K562 (cell line): ENCODE results near the gene PTCH2. TPM values are rescaled to one million over a fixed set of nuclear protein-coding genes. Genes with fewer than 3 reads are reported as not detected.

ENCODE experiments used
- HEY1 ChIP-seq: fragments of 250-450 bp; sonication (Bioruptor Pico); IDR thresholded peaks from 2 replicates; pipeline ENCODE4 v1.5.0; 2020; ENCODE audit warnings: mild to moderate bottlenecking, moderate library complexity, borderline replicate concordance
- NELFE ChIP-seq: IDR thresholded peaks from 2 replicates; pipeline ENCODE4 v1.6.1; 2011; ENCODE audit warnings: mild to moderate bottlenecking; ENCODE audit not compliant: insufficient read depth, insufficient read length
- POLR2G ChIP-seq: fragments of 200-400 bp; formaldehyde crosslinking; IDR thresholded peaks from 2 replicates; pipeline ENCODE4 v1.6.1; 2017; ENCODE audit warnings: low read depth, mild to moderate bottlenecking, antibody characterized with exemption, low read length, moderate library complexity
- TAL1 ChIP-seq: fragments of 450-650 bp; IDR thresholded peaks from 2 replicates; pipeline ENCODE4 v1.6.1; 2016; ENCODE audit warnings: mild to moderate bottlenecking
- TEAD1 ChIP-seq, 2 experiments: fragments of 450-650 bp in 1 of 2; sonication (generic) in 1 of 2; formaldehyde crosslinking; IDR thresholded peaks; 2 replicates each; pipeline versions ENCODE4 v1.4.0 to v1.8.0; 2020 to 2022; ENCODE audit warnings: mild to moderate bottlenecking in 2 of 2, missing genetic modification reagents in 1 of 2
- XRCC5 ChIP-seq: fragments of 200-400 bp; formaldehyde crosslinking; IDR thresholded peaks from 2 replicates; pipeline ENCODE4 v1.6.1; 2017; ENCODE audit warnings: low read depth, mild to moderate bottlenecking, low read length
- polyA plus RNA-seq, 8 experiments: library from polyadenylated mRNA; depleted of rRNA in 4 of 8; stranded (reverse) in 5 of 8; unstranded in 3 of 8; fragments of >200 nt; fragmentation: Nextera tagmentation in 2 of 8; fragmentation: Illumina TruSeq in 1 of 8; extraction: Ambion mirVana in 2 of 8; extraction: Trizol in 1 of 8; gene quantifications; 2 replicates each; pipeline versions ENCODE4 v1.2.1 to v1.2.3, GENCODE V29; 2011 to 2014; ENCODE audit warnings: inconsistent platforms in 1 of 8, missing spikeins in 1 of 8
- total RNA-seq, 7 experiments: library from RNA; depleted of rRNA in 6 of 7; stranded (reverse); fragments of >200 nt in 6 of 7; fragmentation: Illumina TruSeq in 2 of 7; extraction: Trizol in 2 of 7; gene quantifications; 2 replicates each; pipeline versions ENCODE4 v1.2.1 to v1.2.3, GENCODE V29; 2011 to 2021; ENCODE audit warnings: low replicate concordance in 1 of 7
- TF ChIP-seq, protein P1 (sequence below), 2 experiments: fragments of 150-350 bp in 1 of 2; IDR thresholded peaks; 2 replicates each; pipeline ENCODE4 v1.6.1; 2012 to 2016; ENCODE audit warnings: low read depth in 2 of 2, low read length in 2 of 2, mild to moderate bottlenecking in 1 of 2, moderate library complexity in 1 of 2
- TF ChIP-seq, protein P2 (sequence below): sonication (generic); formaldehyde crosslinking; IDR thresholded peaks from 2 replicates; pipeline ENCODE4 v1.8.0; 2022; ENCODE audit warnings: missing genetic modification reagents, mild to moderate bottlenecking, borderline replicate concordance
- TF ChIP-seq, protein P3 (sequence below): IDR thresholded peaks from 2 replicates; pipeline ENCODE4 v1.6.1; 2012; ENCODE audit warnings: low read depth, low read length, improper control_type of control experiment, borderline replicate concordance
- TF ChIP-seq, protein P4 (sequence below): IDR thresholded peaks from 2 replicates; pipeline ENCODE4 v1.6.1; 2014; ENCODE audit warnings: antibody characterized with exemption

PTCH2 gene
- total and polyA plus RNA-seq, 9 of the 15 experiments (the other 6 are each of a cell fraction or from before 2014, with no cell fraction given) = 0.15 to 27.3 (median 0.48) TPM; not detected in 1

DNA sequence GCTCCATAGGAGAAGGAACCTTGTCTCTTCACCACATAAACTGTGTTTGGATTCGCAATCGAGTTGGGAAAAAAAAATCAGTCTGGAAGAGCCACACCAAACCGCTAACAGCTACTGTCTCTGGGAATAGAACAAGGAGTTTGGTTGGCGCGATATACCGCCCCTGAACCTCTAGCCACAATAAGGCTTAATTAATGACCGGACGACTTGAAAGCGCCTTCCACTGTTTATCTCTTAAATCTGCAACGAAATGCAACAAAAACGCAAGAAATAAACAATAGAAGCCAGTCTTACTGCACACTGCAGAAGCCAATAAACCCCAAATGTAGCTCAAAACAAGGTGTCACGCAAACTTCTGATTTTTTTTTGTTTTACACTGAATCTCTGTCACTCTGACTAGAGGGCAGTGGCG, 23.9 kb downstream of the PTCH2 start (continued):
- TF ChIP-seq, protein P1, sequence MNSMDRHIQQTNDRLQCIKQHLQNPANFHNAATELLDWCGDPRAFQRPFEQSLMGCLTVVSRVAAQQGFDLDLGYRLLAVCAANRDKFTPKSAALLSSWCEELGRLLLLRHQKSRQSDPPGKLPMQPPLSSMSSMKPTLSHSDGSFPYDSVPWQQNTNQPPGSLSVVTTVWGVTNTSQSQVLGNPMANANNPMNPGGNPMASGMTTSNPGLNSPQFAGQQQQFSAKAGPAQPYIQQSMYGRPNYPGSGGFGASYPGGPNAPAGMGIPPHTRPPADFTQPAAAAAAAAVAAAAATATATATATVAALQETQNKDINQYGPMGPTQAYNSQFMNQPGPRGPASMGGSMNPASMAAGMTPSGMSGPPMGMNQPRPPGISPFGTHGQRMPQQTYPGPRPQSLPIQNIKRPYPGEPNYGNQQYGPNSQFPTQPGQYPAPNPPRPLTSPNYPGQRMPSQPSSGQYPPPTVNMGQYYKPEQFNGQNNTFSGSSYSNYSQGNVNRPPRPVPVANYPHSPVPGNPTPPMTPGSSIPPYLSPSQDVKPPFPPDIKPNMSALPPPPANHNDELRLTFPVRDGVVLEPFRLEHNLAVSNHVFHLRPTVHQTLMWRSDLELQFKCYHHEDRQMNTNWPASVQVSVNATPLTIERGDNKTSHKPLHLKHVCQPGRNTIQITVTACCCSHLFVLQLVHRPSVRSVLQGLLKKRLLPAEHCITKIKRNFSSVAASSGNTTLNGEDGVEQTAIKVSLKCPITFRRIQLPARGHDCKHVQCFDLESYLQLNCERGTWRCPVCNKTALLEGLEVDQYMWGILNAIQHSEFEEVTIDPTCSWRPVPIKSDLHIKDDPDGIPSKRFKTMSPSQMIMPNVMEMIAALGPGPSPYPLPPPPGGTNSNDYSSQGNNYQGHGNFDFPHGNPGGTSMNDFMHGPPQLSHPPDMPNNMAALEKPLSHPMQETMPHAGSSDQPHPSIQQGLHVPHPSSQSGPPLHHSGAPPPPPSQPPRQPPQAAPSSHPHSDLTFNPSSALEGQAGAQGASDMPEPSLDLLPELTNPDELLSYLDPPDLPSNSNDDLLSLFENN (IDR thresholded peaks at IDR 0.05; ENCODE audit: low read depth in 2 of 2, low read length in 2 of 2) = no peak
- TF ChIP-seq TEAD1 (CRISPR knock-in tag; IDR thresholded peaks at IDR 0.05) (0 out of 4 replicates have a peak, but pooled peaks of 1 of the 2 experiments have one; percentile 3), HEY1 (no peak), TAL1 (no peak), NELFE (peak; percentile 87), XRCC5 (no peak; the same call in 1 of the 2 replicates), POLR2G (peak; percentile 69)
- TF ChIP-seq, protein P2, sequence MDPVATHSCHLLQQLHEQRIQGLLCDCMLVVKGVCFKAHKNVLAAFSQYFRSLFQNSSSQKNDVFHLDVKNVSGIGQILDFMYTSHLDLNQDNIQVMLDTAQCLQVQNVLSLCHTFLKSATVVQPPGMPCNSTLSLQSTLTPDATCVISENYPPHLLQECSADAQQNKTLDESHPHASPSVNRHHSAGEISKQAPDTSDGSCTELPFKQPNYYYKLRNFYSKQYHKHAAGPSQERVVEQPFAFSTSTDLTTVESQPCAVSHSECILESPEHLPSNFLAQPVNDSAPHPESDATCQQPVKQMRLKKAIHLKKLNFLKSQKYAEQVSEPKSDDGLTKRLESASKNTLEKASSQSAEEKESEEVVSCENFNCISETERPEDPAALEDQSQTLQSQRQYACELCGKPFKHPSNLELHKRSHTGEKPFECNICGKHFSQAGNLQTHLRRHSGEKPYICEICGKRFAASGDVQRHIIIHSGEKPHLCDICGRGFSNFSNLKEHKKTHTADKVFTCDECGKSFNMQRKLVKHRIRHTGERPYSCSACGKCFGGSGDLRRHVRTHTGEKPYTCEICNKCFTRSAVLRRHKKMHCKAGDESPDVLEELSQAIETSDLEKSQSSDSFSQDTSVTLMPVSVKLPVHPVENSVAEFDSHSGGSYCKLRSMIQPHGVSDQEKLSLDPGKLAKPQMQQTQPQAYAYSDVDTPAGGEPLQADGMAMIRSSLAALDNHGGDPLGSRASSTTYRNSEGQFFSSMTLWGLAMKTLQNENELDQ = 0 out of 2 replicates have a peak, but pooled peaks have one; percentile 14
- TF ChIP-seq, protein P3, sequence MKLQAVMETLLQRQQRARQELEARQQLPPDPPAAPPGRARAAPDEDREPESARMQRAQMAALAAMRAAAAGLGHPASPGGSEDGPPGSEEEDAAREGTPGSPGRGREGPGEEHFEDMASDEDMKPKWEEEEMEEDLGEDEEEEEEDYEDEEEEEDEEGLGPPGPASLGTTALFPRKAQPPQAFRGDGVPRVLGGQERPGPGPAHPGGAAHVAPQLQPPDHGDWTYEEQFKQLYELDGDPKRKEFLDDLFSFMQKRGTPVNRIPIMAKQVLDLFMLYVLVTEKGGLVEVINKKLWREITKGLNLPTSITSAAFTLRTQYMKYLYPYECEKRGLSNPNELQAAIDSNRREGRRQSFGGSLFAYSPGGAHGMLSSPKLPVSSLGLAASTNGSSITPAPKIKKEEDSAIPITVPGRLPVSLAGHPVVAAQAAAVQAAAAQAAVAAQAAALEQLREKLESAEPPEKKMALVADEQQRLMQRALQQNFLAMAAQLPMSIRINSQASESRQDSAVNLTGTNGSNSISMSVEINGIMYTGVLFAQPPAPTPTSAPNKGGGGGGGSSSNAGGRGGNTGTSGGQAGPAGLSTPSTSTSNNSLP = no peak
- TF ChIP-seq, protein P4, sequence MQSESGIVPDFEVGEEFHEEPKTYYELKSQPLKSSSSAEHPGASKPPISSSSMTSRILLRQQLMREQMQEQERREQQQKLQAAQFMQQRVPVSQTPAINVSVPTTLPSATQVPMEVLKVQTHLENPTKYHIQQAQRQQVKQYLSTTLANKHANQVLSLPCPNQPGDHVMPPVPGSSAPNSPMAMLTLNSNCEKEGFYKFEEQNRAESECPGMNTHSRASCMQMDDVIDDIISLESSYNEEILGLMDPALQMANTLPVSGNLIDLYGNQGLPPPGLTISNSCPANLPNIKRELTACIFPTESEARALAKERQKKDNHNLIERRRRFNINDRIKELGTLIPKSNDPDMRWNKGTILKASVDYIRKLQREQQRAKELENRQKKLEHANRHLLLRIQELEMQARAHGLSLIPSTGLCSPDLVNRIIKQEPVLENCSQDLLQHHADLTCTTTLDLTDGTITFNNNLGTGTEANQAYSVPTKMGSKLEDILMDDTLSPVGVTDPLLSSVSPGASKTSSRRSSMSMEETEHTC = no peak
